IPS-NIHi7 (cell line): ENCODE results near the gene ATXN10.
"Not testable (repeated sequence)": the region's sequence is repeated elsewhere in the genome, so short reads cannot be mapped to it uniquely, and the experiment has no call there.

Experiments
- DNase-seq: peaks from one replicate; pipeline ENCODE4 v3.0.0; 2012; ENCODE audit warnings: mixed read lengths; ENCODE audit errors: extremely low spot score

The ATXN10 gene

GRCh38 chr22:45644714-45645113 lies 26.9 kb upstream of the ATXN10 start:
- no peak for DNase-seq

- DNase-seq: no peak
Measured at GRCh38 chr22:45645150-45645525, 26.5 kb upstream of the ATXN10 start.

- peak; percentile 92 for DNase-seq
Measured at GRCh38 chr22:45645526-45646414, 25.9 kb upstream of the ATXN10 start.

DNA sequence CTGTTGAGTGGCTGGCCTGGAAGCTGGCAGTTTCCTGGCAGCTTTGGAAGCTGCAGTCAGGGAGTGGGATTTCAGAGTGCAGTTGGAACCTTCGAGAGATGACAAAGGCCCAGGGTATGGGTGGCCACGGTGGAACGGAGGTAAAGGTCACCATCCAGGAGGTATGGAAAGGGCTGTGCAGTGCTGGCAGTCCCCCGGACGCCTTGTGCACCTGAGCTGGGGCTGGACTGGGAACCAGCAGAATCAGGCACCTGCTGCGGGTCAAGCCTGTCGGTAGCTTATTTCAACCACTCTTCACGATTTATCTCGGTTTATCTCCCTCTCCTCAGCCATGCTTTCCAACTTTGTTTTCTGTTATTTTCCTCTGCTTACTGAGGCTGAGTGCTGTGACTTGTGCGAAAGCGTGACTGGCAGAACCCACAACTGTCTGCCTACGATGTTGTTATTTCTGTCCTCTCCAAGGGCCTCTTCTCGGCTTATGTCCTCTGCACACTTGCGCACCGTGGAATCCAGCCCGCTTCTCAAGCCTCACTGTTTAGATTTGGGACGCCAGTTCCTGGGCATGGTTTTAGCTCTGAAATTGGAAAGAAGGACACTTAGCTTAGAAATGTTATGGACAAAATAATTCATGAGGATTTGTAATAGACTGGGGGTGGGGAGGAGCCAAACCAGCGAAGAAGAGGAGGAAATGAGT lies 24.0 kb upstream of the ATXN10 start:
- DNase-seq: no peak

- no peak for DNase-seq
Measured at GRCh38 chr22:45648301-45649117, 23.1 kb upstream of the ATXN10 start.

DNA sequence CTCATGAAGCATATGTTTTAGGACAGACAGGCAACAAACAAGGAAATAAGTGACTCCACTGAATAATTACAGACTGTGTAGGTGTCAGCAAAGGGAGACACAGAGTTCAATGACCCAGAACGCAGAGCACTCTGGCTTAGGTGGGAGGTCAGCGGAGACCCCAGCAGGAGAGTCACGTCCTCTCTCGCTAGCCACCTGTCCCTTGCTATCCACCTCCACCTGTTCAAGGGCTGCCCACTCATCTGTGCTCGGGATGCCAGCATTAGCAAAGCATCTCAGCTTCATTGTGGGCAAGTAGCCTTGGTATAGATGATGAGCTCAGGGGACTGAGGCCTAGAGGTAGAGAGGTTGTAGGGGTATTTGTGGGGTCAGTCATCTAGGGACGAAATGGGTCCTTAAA lies 21.8 kb upstream of the ATXN10 start:
- no peak for DNase-seq

- no peak for DNase-seq
Measured at GRCh38 chr22:45650721-45651120, 20.9 kb upstream of the ATXN10 start.

DNA sequence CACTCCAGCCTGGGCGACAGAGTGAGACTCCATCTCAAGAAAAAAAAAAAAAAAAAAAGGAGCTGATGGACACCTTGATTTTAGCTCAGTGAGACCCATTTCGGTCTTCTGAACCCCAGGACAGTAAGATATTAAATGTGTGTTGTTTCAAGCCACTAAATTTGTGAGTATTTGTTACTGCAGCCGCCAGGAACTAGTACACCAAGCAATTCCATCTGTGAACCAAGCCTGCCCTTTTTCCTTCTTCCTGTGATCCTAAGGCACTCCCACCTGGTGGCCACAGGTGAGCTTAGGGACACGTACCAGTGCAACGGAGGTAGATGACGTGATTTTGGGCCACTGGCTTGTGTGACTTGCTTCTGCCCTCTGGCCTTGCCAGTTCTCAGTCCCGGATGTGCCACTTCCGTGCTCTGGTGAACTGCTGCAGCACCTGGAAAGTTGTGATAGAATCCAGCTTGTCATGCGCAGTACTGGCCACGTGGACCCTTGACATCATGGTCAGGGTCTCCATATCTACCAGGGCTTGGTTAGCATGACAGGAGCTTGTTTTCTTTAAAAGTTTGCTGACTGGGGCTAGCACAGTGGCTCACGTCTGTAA lies 19.6 kb upstream of the ATXN10 start:
- DNase-seq: no peak

- no peak for DNase-seq
Measured at GRCh38 chr22:45656577-45656976, 15.1 kb upstream of the ATXN10 start.

- DNase-seq: no peak
Measured at GRCh38 chr22:45657701-45658100, 13.9 kb upstream of the ATXN10 start.

- DNase-seq: no peak
Measured at GRCh38 chr22:45664136-45664646, 7.4 kb upstream of the ATXN10 start.

- DNase-seq: no peak
Measured at GRCh38 chr22:45667486-45667885, 4.1 kb upstream of the ATXN10 start.

DNA sequence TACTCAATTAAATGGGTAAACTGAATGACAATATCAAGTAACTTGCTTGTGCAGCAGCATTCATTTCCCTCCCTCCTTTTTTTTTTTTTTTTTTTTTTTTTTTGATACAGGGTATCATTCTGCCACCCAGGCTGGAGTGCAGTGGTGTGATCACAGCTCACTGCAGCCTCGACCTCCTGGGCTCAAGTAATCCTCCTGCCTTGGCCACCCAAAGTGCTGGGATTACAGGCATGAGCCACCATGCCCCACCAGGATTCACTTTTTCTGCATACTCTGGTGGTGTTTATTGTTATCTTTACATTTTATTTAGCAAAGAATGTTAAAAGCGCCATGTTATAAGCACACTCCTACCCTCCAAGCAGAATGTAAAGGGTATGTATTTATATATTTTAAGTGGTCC lies 1.3 kb upstream of the ATXN10 start:
- DNase-seq: not testable (repeated sequence)

DNA sequence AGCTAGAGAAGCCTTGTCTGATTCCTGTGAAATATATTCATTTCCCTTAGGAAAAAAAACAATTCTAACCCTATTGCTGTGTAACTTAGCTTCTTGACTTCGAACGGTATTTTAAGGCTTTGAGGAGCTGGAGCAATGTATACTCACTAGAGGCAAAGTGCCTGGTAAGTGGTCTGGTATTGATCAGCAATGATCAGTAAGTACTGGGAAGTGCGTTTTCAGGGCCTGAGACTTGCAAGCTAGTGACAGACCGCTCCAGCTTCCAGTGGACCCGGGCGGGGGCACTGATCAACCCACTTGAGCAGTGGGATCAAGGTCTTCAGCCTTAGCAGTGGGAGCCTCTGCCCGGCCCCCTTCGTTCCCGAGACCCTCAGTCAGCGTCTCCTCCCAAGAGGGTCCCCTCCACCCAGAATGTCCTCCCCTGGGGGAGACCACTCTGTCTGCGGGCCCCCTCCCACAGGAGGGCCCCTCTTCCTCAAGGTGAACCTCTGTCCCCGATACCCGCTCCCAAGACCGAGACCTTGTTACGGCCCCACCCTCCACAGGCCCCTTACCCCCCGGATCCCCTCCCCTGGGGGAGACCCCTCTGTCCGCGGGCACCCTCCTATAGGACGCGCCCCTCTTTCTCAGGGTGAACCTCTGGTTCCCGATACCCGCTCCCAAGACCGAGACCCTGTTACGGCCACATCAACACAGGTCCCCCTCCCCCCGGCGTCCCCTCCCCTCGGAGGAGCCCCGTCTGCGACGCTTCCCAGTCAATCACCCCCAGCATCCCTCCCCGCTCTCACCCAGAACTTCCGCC lies 452 bp upstream of the ATXN10 start:
- DNase-seq: peak; percentile 94

DNA sequence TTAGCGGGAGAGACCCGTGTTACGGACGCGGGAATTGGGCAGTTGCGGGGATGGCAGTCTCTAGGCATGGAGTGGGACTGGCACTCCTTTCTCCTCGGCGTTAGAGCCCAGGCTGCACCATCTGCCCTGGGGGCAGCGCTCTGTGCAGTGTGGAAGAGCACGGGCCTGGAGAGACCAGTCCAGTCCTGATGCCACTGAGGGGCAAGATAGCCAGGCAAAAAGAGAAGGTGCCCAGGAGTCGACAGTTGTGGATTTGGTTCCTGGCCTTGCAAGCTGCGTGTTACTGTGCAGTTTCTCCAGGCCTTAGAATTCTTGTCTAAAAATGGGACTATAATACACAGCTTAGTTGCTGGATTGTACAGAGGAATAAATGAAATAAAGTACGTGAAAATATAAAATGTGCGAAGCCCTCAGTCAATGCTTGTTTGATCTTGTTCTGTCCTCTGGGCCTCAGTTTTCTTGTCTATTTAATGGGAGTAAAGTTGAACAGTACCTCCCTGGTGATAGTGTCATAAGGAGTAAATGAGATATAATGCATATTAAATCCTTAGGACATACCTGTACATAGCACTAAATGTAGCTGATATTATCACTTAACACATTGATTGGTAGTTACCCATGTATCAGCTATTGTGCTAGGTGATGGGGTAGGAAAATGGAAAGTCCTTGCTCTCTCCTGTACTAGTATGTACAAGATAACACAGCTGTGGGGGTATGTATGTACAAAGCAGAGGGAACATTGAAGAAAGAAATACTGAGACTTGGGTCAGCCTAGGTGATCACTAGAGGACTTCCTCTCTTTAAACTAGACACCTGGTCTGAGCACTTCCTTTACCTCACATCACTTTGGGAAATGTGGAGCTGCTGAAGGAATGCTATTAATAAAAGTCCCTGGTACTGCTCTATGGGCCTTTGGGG lies 1.2 kb downstream of the ATXN10 start:
- no peak for DNase-seq

DNA sequence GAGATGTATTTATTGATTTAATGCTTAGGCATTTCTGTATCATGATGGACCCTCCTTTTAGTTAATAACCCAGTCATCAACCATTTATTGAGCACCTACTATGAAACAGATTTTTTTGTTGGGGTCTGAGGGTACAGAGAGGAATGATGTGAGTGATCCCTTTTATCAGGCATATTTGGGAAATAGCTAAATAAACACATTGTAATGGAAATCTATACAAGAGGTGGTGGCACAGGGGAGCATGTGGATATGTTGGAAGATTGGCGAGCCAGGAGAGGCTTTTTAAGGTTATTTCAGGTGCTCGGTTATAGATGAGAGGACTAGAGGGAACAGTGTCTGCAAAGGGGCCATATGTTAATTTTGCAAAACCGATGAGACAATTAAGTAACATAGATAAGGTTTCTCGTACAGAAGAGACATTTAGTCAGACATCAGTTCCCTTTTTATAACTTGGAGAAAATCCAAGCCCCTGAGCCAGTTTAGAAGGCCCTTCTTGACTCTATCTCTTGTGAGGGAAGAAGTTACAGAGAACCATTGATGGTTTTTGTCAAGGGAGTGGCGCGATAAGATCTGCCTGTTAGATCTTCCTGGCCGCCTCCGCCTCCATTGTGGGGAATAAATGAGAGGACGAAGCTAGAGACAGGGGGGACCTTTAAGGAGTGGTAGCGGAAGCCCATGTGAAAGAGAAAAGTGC lies 2.0 kb downstream of the ATXN10 start:
- no peak for DNase-seq

- no peak for DNase-seq
Measured at GRCh38 chr22:45676024-45676423, 4.4 kb downstream of the ATXN10 start.

DNA sequence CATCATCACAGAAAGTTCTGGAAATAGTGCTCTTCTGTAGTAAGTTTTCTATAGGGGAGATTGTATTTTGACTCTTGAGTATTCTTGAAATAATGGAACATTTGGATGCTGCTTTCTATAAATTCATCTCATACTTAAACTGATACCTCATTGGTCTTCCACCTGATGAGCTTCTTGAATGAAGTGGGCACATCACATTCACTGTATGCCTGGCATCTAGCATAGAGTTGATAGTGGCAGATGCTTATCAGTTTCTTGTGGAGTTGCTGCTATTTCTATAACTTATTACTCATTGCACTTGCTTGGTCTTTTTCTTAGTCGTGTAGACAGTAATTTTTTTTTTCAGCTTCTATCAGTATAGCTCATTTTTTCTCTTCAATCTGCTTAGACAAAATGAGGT lies 5.4 kb downstream of the ATXN10 start:
- no peak for DNase-seq
